Hepatocyte (in vitro differentiated cells): ENCODE measurements around the gene PER1. TPM values are rescaled to one million over a fixed set of nuclear protein-coding genes. Genes with fewer than 3 reads are reported as not detected.

ENCODE experiments used
- DNase-seq: peaks from one replicate; pipeline ENCODE4 v3.0.0-alpha.2; 2016; ENCODE audit warnings: low spot score
- H2AFZ ChIP-seq: fragments of 200-600 bp; sonication (generic); 2 replicates; pipeline ENCODE4 v1.6.0; 2016; ENCODE audit warnings: antibody characterized with exemption, mild to moderate bottlenecking
- H3K27ac ChIP-seq: fragments of 200-600 bp; sonication (generic); 2 replicates; pipeline ENCODE4 v1.5.1; 2016; ENCODE audit warnings: mild to moderate bottlenecking
- H3K27me3 ChIP-seq: fragments of 200-600 bp; sonication (generic); 2 replicates; pipeline ENCODE4 v1.6.1; 2016
- H3K36me3 ChIP-seq: fragments of 200-600 bp; sonication (generic); replicated peaks from 2 replicates; pipeline ENCODE4 v1.5.1; 2016; ENCODE audit warnings: low read depth; ENCODE audit not compliant: insufficient read depth
- H3K4me1 ChIP-seq: fragments of 200-600 bp; sonication (generic); 2 replicates; pipeline ENCODE4 v1.5.1; 2016; ENCODE audit warnings: mild to moderate bottlenecking, moderate library complexity; ENCODE audit not compliant: insufficient read depth
- H3K4me2 ChIP-seq: fragments of 200-600 bp; sonication (generic); 2 replicates; pipeline ENCODE4 v1.6.0; 2016
- H3K4me3 ChIP-seq: fragments of 200-600 bp; sonication (generic); 2 replicates; pipeline ENCODE4 v1.5.1; 2016; ENCODE audit warnings: mild to moderate bottlenecking
- H3K79me2 ChIP-seq: fragments of 200-600 bp; sonication (generic); 2 replicates; pipeline ENCODE4 v1.6.0; 2017; ENCODE audit warnings: mild to moderate bottlenecking
- H3K9me2 ChIP-seq: fragments of 200-600 bp; sonication (generic); replicated peaks from 2 replicates; pipeline ENCODE4 v1.6.0; 2017; ENCODE audit warnings: mild to moderate bottlenecking; ENCODE audit not compliant: insufficient read depth
- H3K9me3 ChIP-seq: fragments of 200-600 bp; sonication (generic); 2 replicates; pipeline ENCODE4 v1.5.1; 2016; ENCODE audit warnings: low read depth, mild to moderate bottlenecking
- H4K20me1 ChIP-seq: fragments of 200-600 bp; sonication (generic); 2 replicates; pipeline ENCODE4 v1.6.0; 2016; ENCODE audit warnings: mild to moderate bottlenecking; ENCODE audit not compliant: insufficient read depth, poor library complexity, severe bottlenecking
- CTCF ChIP-seq: fragments of 200-600 bp; sonication (generic); IDR thresholded peaks from 2 replicates; pipeline ENCODE4 v1.5.1; 2016; ENCODE audit warnings: antibody characterized with exemption, mild to moderate bottlenecking; ENCODE audit not compliant: poor library complexity
- EZH2 ChIP-seq: fragments of 200-600 bp; sonication (generic); IDR thresholded peaks from 2 replicates; pipeline ENCODE4 v1.6.1; 2016; ENCODE audit warnings: antibody characterized with exemption, mild to moderate bottlenecking, borderline replicate concordance
- EZH2phosphoT487 ChIP-seq: fragments of 200-600 bp; sonication (generic); IDR thresholded peaks from one replicate; pipeline ENCODE4 v1.6.1; 2018; ENCODE audit warnings: antibody characterized with exemption, mild to moderate bottlenecking, low read depth, moderate library complexity; ENCODE audit not compliant: unreplicated experiment, severe bottlenecking
- WGBS: methylation state at CpG from one replicate; pipeline ENCODE4 v1.1.6; 2016; ENCODE audit warnings: low lambda C conversion rate; ENCODE audit errors: missing lambda C conversion rate; 5-methylcytosine and 5-hydroxymethylcytosine counted together
- polyA plus RNA-seq: library from polyadenylated mRNA; unstranded; fragments of >200 nt; fragmentation: Nextera tagmentation; extraction: Ambion mirVana; gene quantifications from 2 replicates; pipeline ENCODE4 v1.2.1, GENCODE V29; 2016
- total RNA-seq: library from RNA; depleted of rRNA; stranded (reverse); fragments of >200 nt; gene quantifications from 2 replicates; pipeline ENCODE4 v1.2.3, GENCODE V29; 2014

Gene PER1
- total and polyA plus RNA-seq, 2 experiments from 2014 or later: 36.5 to 107 TPM

DNA sequence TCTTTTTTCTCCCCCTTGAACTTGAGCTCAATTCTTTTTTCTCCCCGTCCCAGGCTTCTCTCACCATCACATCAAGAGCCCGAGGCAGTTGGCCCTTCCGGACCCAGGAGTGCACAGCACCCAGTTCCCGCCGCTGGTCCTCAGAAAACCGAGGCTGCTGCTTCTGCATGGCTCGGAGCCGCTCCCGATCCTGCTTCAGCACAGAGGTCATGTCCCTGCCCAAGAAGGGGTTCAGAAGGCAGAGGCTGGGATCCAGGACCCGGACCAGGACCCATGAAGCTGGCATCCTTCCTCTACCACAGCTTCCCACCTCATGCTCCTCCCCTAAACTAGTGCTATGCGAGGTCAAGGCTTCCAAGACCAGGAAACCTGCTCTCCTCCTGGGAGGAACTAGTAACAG is 10.5 kb downstream of the PER1 start:
- Histone ChIP-seq H3K36me3 (no peaks in the 10 kb centered on the region), H3K9me2 (no peaks in the 10 kb centered on the region), H3K27ac (no peak overlapping the region), H2AFZ (no peak overlapping the region), H3K9me3 (no peaks in the 10 kb centered on the region), H3K4me3 (no peak overlapping the region), H3K4me2 (no peak overlapping the region), H3K27me3 (no peaks in the 10 kb centered on the region), H3K4me1 (peaks cover 8% of the 10 kb centered on the region), H3K79me2 (no peaks in the 10 kb centered on the region), H4K20me1 (peaks cover 40% of the 10 kb centered on the region)
- no peak for TF ChIP-seq EZH2phosphoT487
- TF ChIP-seq EZH2: no peak
- TF ChIP-seq CTCF: no peak
- 92% methylated on average over 11 of the region's 11 CpGs for WGBS
- peak; percentile 11 for DNase-seq

GRCh38 chr17:8141045-8141444 is 11.2 kb downstream of the PER1 start:
- H3K36me3 ChIP-seq: no peaks in the 10 kb centered on the region
- 96% methylated on average over 7 of the region's 7 CpGs for WGBS
- no peaks in the 10 kb centered on the region for H3K27me3 ChIP-seq
- no peak overlapping the region for H2AFZ ChIP-seq
- H3K4me1 ChIP-seq: peaks cover 8% of the 10 kb centered on the region
- no peaks in the 10 kb centered on the region for H3K79me2 ChIP-seq
- no peak overlapping the region for H3K27ac ChIP-seq
- H4K20me1 ChIP-seq: peaks cover 33% of the 10 kb centered on the region
- H3K9me3 ChIP-seq: no peaks in the 10 kb centered on the region
- TF ChIP-seq EZH2: no peak
- no peak for TF ChIP-seq CTCF
- TF ChIP-seq EZH2phosphoT487: no peak
- H3K4me2 ChIP-seq: no peak overlapping the region
- no peak overlapping the region for H3K4me3 ChIP-seq
- no peaks in the 10 kb centered on the region for H3K9me2 ChIP-seq
- DNase-seq: peak; percentile 10

GRCh38 chr17:8140065-8141029 is 11.9 kb downstream of the PER1 start:
- peak; percentile 20 for DNase-seq
- Histone ChIP-seq H3K27me3 (no peaks in the 10 kb centered on the region), H2AFZ (no peak overlapping the region), H3K79me2 (no peaks in the 10 kb centered on the region), H3K27ac (peak overlapping the region; percentile 97), H3K36me3 (no peaks in the 10 kb centered on the region), H3K4me3 (no peak overlapping the region), H3K9me3 (no peaks in the 10 kb centered on the region), H4K20me1 (peaks cover 27% of the 10 kb centered on the region), H3K9me2 (no peaks in the 10 kb centered on the region), H3K4me2 (no peak overlapping the region), H3K4me1 (peaks cover 8% of the 10 kb centered on the region)
- WGBS: 92% methylated on average over 18 of the region's 18 CpGs
- TF ChIP-seq CTCF (no peak), EZH2 (no peak), EZH2phosphoT487 (no peak)
